ENCODE results near the gene MAP7D3.
A peak's percentile ranks its signal among the peaks of the same experiment; 100 is the strongest.
"Not testable (repeated sequence)": the region's sequence is repeated elsewhere in the genome, so short reads cannot be mapped to it uniquely, and the experiment has no call there.

The MAP7D3 gene

GRCh38 chrX:136251041-136251991 lies at the start of gene MAP7D3:
Gene MAP7D3, minus strand, starts transcription at chrX:136251400. Its CDS starts 42 bp downstream, at chrX:136251358.
- peak; percentile 16 to 29 for DNase-seq (ENCODE audit: low read depth in 2 of 2, low spot score in 1 of 2)

- not testable (repeated sequence) for DNase-seq (ENCODE audit: low read depth in 2 of 2, low spot score in 1 of 2)
These were observed 49.5 kb upstream of the MAP7D3 start, which contains the start of gene ADGRG4 for GRCh38 chrX:136300721-136301120. Gene ADGRG4, plus strand, starts transcription at chrX:136300963. Its CDS starts 7,815 bp downstream, at chrX:136308778.

DNA sequence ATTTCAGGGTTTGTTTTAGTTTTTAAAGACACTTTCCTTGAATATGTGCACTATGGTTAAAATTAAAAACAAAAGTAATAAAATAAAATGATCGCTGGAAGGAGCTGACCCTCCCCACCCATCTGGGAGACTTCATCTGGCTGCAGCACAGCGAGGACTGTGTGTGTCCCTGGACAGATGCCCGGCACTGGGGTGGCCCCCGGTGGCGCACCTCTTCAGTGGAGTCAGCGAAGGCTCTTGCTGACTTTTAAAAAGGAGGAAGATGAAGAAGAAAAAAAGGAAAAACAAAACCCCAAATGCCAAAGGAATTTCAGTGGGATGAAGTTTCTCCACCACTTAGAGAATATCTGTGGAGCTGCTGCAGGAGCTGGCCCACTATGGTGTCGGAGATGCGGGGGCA lies 44.2 kb upstream of the MAP7D3 start:
- DNase-seq (ENCODE audit: low read depth in 2 of 2, low spot score in 1 of 2), result no peak

DNA sequence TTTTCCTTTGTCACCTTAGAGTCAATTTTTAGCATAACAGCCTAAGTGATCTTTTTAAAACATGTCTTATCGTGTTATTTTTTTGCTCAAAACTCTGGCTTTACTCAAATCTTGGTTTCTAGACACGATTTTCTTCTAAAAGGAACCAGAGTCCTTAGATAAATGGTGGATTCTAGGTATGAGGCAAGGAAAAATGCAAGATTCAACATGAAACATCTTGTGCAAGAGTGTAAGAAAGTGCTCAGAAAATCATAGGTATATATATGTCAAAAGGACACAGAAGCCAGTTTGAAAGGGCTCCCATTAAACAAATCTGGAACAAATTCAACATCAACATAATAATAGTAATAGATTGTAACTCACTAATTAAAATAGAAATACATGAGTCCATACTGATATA lies 41.5 kb upstream of the MAP7D3 start:
- DNase-seq (ENCODE audit: low read depth in 2 of 2, low spot score in 1 of 2), result no peak

DNA sequence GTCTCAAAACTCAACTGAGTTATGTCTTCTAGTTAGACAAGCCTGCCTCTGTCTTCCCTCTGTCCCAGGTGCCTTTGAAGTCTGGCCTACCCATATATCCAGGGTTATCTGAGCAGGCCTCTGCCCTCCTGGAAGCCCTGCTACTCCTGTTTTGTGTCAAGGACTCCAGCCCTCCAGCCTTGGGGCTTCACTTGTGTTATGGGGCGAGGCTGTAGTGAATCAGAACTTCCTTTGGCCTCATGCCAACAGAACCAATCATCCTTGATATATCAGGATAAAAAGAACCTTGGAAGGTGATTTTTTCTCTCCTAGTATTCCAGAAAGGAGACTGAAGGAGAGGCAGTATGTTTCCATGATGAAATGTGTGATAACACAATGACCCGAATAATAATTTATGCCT lies 40.6 kb upstream of the MAP7D3 start:
- DNase-seq (ENCODE audit: low read depth in 2 of 2, low spot score in 1 of 2), result no peak

GRCh38 chrX:136286375-136286774 lies 35.2 kb upstream of the MAP7D3 start:
- DNase-seq (ENCODE audit: low read depth in 2 of 2, low spot score in 1 of 2), result not testable (repeated sequence)

DNA sequence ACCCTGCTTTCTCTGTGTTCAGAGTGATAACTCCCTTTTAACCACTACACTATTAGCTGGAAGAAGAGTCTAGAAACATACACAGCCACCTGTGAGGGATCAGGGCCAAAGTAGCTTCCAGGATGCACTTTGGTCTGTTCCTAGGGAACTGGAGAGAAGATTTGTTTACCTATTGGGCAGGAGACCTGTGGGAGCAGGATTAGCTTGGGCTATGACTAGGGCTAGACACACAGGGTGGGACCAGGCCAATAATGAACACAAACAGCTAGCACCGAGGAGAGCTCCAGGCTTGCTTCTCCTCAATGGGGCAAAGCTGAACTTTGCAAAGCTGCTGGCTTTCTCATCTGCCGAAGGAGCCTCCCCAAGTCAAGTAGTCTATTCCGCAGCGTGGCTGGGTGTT lies 24.4 kb upstream of the MAP7D3 start:
- DNase-seq (ENCODE audit: low read depth in 2 of 2, low spot score in 1 of 2), result no peak

- DNase-seq (ENCODE audit: low read depth in 2 of 2, low spot score in 1 of 2), result no peak
These were observed 22.8 kb upstream of the MAP7D3 start for GRCh38 chrX:136273986-136274385.

DNA sequence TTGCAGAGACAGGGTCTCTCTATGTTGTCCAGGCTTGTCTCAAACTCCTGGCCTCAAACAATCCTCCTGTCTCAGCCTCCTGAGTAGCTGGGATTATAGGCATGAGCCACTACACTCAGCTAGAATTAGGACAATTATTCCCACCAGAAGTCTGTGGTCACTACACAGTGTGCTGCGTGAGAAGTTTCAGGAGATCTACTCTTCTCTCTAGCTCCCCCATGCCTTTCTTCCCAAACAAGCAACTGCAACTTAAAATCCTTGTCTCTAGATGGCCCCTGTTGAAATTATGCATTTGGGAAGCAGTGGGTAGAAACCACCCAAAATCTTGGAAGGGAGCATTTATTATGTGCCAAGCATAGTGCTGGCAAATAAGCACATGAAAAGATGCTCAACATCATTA lies 21.1 kb upstream of the MAP7D3 start:
- DNase-seq (ENCODE audit: low read depth in 2 of 2, low spot score in 1 of 2), result no peak

- no peak for DNase-seq (ENCODE audit: low read depth in 2 of 2, low spot score in 1 of 2)
These were observed 20.1 kb upstream of the MAP7D3 start for GRCh38 chrX:136271300-136271699.

GRCh38 chrX:136269921-136270320 lies 18.7 kb upstream of the MAP7D3 start:
- DNase-seq (ENCODE audit: low read depth in 2 of 2, low spot score in 1 of 2), result no peak

DNA sequence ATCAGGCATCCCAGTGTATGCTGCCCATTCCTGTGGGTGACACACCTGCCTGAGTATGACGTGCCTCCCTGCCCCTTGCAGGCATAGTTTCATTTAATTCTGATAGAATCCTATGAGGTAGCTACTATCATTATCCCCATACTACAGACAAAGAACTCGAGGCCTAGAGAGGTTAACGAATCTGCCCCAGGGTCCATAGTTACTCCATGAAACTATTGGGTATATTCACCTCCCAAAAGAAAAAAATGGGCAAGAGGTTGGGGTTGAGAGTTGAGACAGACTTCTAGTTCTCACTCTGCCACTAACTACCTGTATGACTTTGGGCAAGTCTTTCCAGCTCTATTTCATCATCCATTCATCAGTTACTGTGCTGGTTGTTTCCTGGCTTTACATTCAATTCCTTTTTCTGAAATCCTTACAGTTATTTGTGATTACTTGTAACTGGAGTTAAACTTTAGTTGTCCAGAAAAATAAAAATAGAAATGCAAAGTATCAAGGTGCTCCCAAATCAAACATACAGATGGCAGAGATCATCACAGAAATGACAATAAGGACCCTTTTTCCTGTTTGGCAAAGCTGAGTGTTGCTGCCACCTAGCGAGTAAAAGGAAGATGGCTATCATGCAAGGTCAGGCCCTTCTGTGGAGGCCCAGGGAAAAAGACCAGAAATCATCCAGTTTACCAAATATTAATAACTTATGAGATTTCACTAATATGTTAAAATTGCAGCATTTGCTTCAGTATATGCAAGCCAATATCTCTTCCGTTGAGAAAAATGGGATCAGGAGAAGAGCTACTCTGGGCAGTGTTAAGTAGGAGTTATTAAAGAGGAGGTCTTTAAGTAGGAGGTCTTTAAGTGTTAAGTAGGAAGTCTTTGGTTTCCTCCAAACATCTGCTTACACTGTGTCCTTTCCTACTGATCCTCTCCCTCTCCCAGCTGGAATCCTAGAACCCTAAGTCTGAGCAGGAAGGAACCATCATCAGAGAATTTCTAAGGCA lies 17.1 kb upstream of the MAP7D3 start:
- DNase-seq (ENCODE audit: low read depth in 2 of 2, low spot score in 1 of 2), result peak; percentile 7 to 8

DNA sequence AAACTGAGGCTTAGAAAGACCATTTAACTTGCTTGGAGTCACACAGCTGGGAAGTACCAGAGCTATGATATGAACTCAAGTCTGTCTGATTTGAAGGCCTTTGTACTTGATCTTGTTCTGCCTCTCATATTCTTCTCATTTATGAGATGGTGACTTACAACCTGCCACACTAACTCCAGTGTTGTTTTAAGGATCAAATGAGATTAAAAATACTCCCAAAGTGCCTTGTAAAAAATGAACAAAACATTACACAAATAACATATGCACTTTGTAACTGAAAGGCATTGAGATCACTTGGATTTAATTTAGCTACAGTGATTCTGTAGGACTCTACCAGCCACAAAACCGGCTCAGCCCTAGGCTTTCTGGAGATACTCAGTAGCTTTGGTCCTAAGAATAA lies 15.6 kb upstream of the MAP7D3 start:
- DNase-seq (ENCODE audit: low read depth in 2 of 2, low spot score in 1 of 2), result no peak

- no peak for DNase-seq (ENCODE audit: low read depth in 2 of 2, low spot score in 1 of 2)
These were observed 11.7 kb upstream of the MAP7D3 start for GRCh38 chrX:136262812-136263315.

DNA sequence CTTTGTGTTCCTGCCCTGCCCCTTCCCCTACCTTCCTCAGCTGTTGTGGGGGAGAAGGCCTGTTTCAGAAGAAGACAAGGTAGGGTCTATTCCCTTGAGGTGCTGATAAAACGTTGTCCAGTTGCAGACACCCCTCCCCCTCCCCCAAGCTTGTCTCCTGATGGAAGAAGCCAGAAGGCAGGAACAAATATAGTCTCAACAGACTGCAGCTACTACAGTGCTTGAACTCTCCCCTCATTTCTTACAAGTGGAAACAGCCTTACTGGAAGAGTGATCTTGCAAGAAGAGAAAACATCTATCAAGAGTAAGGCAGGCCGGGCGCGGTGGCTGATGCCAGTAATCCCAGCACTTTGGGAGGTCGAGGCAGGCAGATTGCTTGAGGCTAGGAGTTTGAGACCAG lies 11.0 kb upstream of the MAP7D3 start:
- no peak for DNase-seq (ENCODE audit: low read depth in 2 of 2, low spot score in 1 of 2)

DNA sequence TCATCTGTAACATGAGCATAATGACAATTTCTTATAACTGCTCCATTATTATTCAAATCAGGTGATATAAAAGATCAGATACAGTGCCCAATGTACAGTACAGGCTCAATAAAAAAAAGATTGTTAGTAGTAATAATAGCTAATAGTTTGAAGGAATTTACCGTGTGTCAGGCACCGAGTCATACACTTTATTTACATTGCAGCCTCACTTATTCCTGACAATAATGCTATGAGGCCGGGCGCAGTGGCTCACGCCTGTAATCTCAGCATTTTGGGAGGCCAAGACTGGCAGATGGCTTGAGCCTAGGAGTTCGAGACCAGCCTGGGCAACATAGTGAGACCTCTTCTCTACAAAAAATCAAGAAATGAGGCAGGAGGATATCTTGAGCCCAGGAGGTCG lies 10.1 kb upstream of the MAP7D3 start:
- DNase-seq (ENCODE audit: low read depth in 2 of 2, low spot score in 1 of 2), result no peak

- DNase-seq (ENCODE audit: low read depth in 2 of 2, low spot score in 1 of 2), result no peak
These were observed 9.6 kb upstream of the MAP7D3 start for GRCh38 chrX:136260776-136261175.

GRCh38 chrX:136259543-136259942 lies 8.3 kb upstream of the MAP7D3 start:
- no peak for DNase-seq (ENCODE audit: low read depth in 2 of 2, low spot score in 1 of 2)

- DNase-seq (ENCODE audit: low read depth in 2 of 2, low spot score in 1 of 2), result no peak
These were observed 7.8 kb upstream of the MAP7D3 start for GRCh38 chrX:136258951-136259350.

- no peak for DNase-seq (ENCODE audit: low read depth in 2 of 2, low spot score in 1 of 2)
These were observed 4.8 kb upstream of the MAP7D3 start for GRCh38 chrX:136256026-136256425.

DNA sequence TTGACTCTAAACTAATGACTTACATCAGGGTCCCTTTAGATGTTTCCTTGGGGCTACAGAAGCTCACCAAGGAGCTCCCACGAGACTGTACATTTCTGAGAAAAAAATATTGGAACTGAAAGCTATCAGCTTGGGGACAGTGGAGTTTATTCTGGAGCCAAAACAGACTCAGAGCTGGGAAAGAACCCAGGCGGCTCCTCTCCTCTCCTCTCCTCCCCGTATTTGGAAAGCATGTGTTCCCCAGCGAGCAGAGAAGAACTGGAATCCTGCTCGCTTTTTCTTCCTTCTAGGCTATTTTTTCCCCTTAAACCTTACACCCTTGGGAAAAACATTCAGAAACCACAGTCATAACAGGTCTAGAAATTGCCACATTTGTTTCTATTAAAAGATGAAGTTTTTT lies 4.3 kb upstream of the MAP7D3 start:
- no peak for DNase-seq (ENCODE audit: low read depth in 2 of 2, low spot score in 1 of 2)
